GM19372 (cell line): ENCODE data around the gene RPS16.

ENCODE experiments used
- ATAC-seq: cut with Tn5 transposase; IDR thresholded peaks from one replicate; pipeline ENCODE4 v1.9.1; 2021; ENCODE audit warnings: mild to moderate bottlenecking, low read depth, moderate library complexity; ENCODE audit not compliant: unreplicated experiment

Gene RPS16

GRCh38 chr19:39390451-39390750 is 45.3 kb downstream of the RPS16 start:
- no peak for ATAC-seq

- no peak for ATAC-seq
Measured at GRCh38 chr19:39389631-39390414, 45.9 kb downstream of the RPS16 start.

- ATAC-seq = no peak
Measured at GRCh38 chr19:39388657-39389056, 47.1 kb downstream of the RPS16 start.

GRCh38 chr19:39386557-39386956 is 49.2 kb downstream of the RPS16 start:
- ATAC-seq = no peak

GRCh38 chr19:39385629-39386411 is 49.9 kb downstream of the RPS16 start:
- no peak for ATAC-seq

GRCh38 chr19:39384839-39385568 is 50.7 kb downstream of the RPS16 start:
- ATAC-seq = no peak
